Uterus (tissue), 4 donors: ENCODE measurements around the gene HOXD3. TPM values are rescaled to one million over a fixed set of nuclear protein-coding genes. Genes with fewer than 3 reads are reported as not detected.

ENCODE experiments used
- DNase-seq, 2 donors: peaks; one replicate each; pipeline ENCODE4 v3.0.0-alpha.2; 2019 to 2020
- H3K27ac ChIP-seq, 2 donors: fragments of 200-600 bp; sonication (generic); 1 replicate in 1 of 2; 2 replicates in 1 of 2; pipeline ENCODE4 v1.5.1; 2016 to 2018
- H3K27me3 ChIP-seq, 2 donors: fragments of 200-600 bp; sonication (generic); one replicate each; pipeline ENCODE4 v1.5.1; 2018 to 2019; ENCODE audit warnings: control low read depth in 1 of 2
- H3K36me3 ChIP-seq, 2 donors: fragments of 200-600 bp; sonication (generic); one replicate each; pipeline ENCODE4 v1.5.1; 2019; ENCODE audit warnings: control low read depth in 1 of 2
- H3K4me1 ChIP-seq, 2 donors: fragments of 200-600 bp; sonication (generic); one replicate each; pipeline ENCODE4 v1.5.1; 2018 to 2019; ENCODE audit warnings: control low read depth in 1 of 2
- H3K4me3 ChIP-seq, 2 donors: fragments of 200-600 bp; sonication (generic); 1 replicate in 1 of 2; 2 replicates in 1 of 2; pipeline ENCODE4 v1.5.1; 2018 to 2019; ENCODE audit warnings: mild to moderate bottlenecking in 1 of 2
- H3K9me3 ChIP-seq, 2 donors: fragments of 200-600 bp; sonication (generic); one replicate each; pipeline ENCODE4 v1.5.1; 2019; ENCODE audit warnings: control low read depth in 1 of 2
- POLR2A ChIP-seq, 2 donors: fragments of 450-650 bp; IDR thresholded peaks; one replicate each; pipeline ENCODE4 v1.6.1; 2016; ENCODE audit warnings: antibody characterized with exemption in 2 of 2, mild to moderate bottlenecking in 1 of 2, moderate library complexity in 1 of 2
- intact Hi-C: fragments of 100-400 bp; cut with DNase I; formaldehyde crosslinking; loops from one replicate; pipeline ENCODE4 v1.15.1; 2023; ENCODE audit warnings: low total_unique reads
- total RNA-seq, 4 donors: library from RNA; depleted of rRNA in 3 of 4; stranded (reverse); fragments of >200 nt in 3 of 4; gene quantifications; one replicate each; pipeline versions ENCODE4 v1.1.0 to v1.2.4, GENCODE V29; 2014 to 2023
- TF ChIP-seq, protein P1 (sequence below), 4 experiments: fragments of 200-600 bp in 2 of 4; fragments of 450-650 bp in 2 of 4; sonication (generic) in 2 of 4; IDR thresholded peaks; one replicate each; pipeline ENCODE4 v1.5.1; 2016 to 2019; ENCODE audit warnings: antibody characterized with exemption in 4 of 4, mild to moderate bottlenecking in 2 of 4, moderate library complexity in 1 of 4
- donor health status: DM: yes; HTN: yes; CAD: no.

HOXD3 gene
- total RNA-seq, 4 donors from 2014 or later, result 14.7 to 61.2 (median 22.7) TPM

GRCh38 chr2:176147210-176147799 lies 9.8 kb upstream of the HOXD3 start:
- intact Hi-C loops, result no loop called here
- Histone ChIP-seq H3K4me1 (peaks cover 5 to 23% of the 10 kb centered on the region in 2 donors), H3K36me3 (no peaks in the 10 kb centered on the region), H3K4me3 (peak overlapping the region in 1 of 2 donors; percentile 15), H3K9me3 (no peaks in the 10 kb centered on the region), H3K27ac (peak overlapping the region; percentile 75 to 83), H3K27me3 (no peaks in the 10 kb centered on the region)
- no peak for DNase-seq
- TF ChIP-seq POLR2A (IDR thresholded peaks at IDR 0.05), result no peak
- TF ChIP-seq, protein P1, sequence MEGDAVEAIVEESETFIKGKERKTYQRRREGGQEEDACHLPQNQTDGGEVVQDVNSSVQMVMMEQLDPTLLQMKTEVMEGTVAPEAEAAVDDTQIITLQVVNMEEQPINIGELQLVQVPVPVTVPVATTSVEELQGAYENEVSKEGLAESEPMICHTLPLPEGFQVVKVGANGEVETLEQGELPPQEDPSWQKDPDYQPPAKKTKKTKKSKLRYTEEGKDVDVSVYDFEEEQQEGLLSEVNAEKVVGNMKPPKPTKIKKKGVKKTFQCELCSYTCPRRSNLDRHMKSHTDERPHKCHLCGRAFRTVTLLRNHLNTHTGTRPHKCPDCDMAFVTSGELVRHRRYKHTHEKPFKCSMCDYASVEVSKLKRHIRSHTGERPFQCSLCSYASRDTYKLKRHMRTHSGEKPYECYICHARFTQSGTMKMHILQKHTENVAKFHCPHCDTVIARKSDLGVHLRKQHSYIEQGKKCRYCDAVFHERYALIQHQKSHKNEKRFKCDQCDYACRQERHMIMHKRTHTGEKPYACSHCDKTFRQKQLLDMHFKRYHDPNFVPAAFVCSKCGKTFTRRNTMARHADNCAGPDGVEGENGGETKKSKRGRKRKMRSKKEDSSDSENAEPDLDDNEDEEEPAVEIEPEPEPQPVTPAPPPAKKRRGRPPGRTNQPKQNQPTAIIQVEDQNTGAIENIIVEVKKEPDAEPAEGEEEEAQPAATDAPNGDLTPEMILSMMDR (IDR thresholded peaks at IDR 0.05), result no peak

DNA sequence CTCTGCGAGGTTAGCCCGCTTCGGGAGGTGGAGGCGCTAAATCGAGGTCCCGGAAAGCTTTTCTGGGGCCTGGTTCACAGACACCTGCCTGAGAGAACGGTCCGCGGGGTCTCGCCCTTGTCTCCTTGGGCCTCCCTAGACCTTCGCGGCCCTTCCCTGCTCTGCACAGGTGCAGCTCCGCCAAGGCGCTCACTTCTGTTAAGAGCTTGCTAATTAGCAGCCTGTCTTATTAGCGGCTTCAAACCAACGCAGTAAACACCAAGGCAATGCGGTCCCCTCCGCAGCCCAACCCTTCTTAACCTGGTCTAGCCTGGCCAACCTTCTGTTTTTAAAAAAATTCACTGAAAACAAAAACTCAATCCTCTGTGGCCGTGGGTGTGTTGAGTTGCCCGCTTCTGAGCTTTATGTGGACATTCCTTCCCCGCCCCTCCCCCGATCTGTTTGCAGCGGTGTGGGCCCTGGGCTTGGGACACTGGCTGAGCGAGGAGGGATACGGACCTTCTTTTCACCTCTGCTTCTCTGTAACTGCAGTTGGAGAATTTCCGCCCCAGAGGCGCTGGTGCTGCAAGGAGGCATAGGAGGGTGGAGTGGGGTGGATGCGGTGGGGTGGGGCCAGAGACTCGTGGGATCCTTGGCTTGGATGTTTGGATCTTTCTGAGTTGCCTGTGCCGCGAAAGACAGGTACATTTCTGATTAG lies 9.2 kb upstream of the HOXD3 start:
- peak in 1 of 2 donors; percentile 27 for DNase-seq
- Histone ChIP-seq H3K36me3 (no peaks in the 10 kb centered on the region), H3K27ac (peak overlapping the region; percentile 75 to 83), H3K4me3 (peak overlapping the region in 1 of 2 donors; percentile 15), H3K9me3 (no peaks in the 10 kb centered on the region), H3K27me3 (no peaks in the 10 kb centered on the region), H3K4me1 (peaks cover 5 to 17% of the 10 kb centered on the region in 2 donors)
- no peak for TF ChIP-seq POLR2A (IDR thresholded peaks at IDR 0.05)
- intact Hi-C loops, result no loop called here

DNA sequence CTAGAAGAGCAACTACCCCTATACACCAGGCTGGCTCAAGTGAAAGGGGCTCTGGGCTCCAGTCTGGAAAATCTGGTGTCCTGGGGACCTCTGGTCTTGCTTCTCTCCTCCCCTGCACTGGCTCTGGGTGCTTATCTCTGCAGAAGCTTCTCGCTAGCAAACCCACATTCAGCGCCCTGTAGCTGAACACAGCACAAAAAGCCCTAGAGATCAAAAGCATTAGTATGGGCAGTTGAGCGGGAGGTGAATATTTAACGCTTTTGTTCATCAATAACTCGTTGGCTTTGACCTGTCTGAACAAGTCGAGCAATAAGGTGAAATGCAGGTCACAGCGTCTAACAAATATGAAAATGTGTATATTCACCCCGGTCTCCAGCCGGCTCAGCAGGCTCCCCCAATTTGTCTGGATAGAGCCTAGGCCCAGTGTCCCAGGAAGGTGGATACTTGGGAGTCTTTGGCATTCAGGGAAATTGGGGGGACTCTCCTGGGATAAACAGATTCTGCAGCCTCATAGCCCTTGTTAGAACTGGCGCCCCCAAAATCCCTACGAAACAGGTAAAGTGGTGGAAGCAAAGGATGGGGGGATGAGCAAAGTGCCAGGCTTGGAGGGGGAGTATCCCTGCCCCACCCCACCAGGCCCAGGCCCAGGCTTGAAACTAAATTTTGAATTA lies 8.2 kb upstream of the HOXD3 start:
- no peak for DNase-seq
- Histone ChIP-seq H3K36me3 (no peaks in the 10 kb centered on the region), H3K9me3 (no peaks in the 10 kb centered on the region), H3K4me1 (peaks cover 5 to 12% of the 10 kb centered on the region in 2 donors), H3K27ac (peak overlapping the region; percentile 75 to 83), H3K4me3 (no peak overlapping the region), H3K27me3 (no peaks in the 10 kb centered on the region)
- intact Hi-C loops, result no loop called here
- no peak for TF ChIP-seq POLR2A (IDR thresholded peaks at IDR 0.05)
- TF ChIP-seq, protein P1 (IDR thresholded peaks at IDR 0.05), result no peak

GRCh38 chr2:176149481-176149938 lies 7.6 kb upstream of the HOXD3 start:
- peaks cover 5 to 12% of the 10 kb centered on the region in 2 donors for H3K4me1 ChIP-seq
- TF ChIP-seq, protein P1 (IDR thresholded peaks at IDR 0.05), result no peak
- no peak for TF ChIP-seq POLR2A (IDR thresholded peaks at IDR 0.05)
- no peaks in the 10 kb centered on the region for H3K27me3 ChIP-seq
- intact Hi-C loops, result no loop called here
- no peak for DNase-seq
- peak overlapping the region; percentile 75 to 83 for H3K27ac ChIP-seq
- no peak overlapping the region for H3K4me3 ChIP-seq
- H3K9me3 ChIP-seq, result no peaks in the 10 kb centered on the region
- no peaks in the 10 kb centered on the region for H3K36me3 ChIP-seq

GRCh38 chr2:176149939-176150583 lies 7.0 kb upstream of the HOXD3 start:
- peaks cover 1 to 12% of the 10 kb centered on the region in 2 donors for H3K4me1 ChIP-seq
- H3K4me3 ChIP-seq, result no peak overlapping the region
- peak overlapping the region; percentile 75 to 83 for H3K27ac ChIP-seq
- H3K27me3 ChIP-seq, result no peaks in the 10 kb centered on the region
- no peaks in the 10 kb centered on the region for H3K9me3 ChIP-seq
- intact Hi-C loops, result no loop called here
- no peak for DNase-seq
- no peaks in the 10 kb centered on the region for H3K36me3 ChIP-seq
- TF ChIP-seq, protein P1 (IDR thresholded peaks at IDR 0.05), result no peak
- TF ChIP-seq POLR2A (IDR thresholded peaks at IDR 0.05), result no peak
